HCEC 1CT (cell line): ENCODE results near the gene IFITM1.
"Not testable (repeated sequence)": the region's sequence is repeated elsewhere in the genome, so short reads cannot be mapped to it uniquely, and the experiment has no call there.

Experiments
- DNase-seq: peaks from one replicate; pipeline ENCODE4 v3.0.0-alpha.2; 2017

IFITM1 gene

GRCh38 chr11:350723-351255, 36.9 kb downstream of the IFITM1 start:
- no peak for DNase-seq

- DNase-seq = no peak
Measured at GRCh38 chr11:351411-351810, 37.6 kb downstream of the IFITM1 start.

DNA sequence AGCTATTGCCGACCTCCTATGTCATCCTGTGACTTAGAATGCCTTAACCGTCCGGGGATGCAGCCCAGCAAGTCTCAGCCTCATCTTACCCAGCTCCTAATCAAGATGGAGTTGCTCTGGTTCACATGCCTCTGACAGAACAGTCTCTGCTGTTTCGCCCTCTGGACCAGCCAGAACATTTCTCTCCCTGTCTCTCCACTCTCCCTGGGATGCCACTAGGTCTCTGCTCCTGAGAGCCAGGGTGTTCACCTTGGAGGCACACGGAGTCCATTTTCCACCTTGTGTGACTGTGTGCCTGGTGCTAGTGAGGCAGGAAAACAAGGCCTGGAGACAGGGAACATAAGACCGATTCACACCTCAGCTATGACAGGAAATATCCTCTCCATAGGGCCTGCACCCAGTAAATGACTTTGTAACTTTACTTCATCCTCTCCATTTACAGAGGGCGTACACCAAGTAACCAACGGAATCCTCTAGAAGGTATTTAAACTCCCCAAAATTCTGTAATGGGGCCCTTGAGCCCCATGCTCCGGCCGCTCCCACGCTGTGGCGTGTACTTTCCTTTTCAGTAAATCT, 38.7 kb downstream of the IFITM1 start:
- DNase-seq = no peak

- DNase-seq = peak; percentile 41
Measured at GRCh38 chr11:353179-353873, 39.5 kb downstream of the IFITM1 start.

- DNase-seq = peak; percentile 94
Measured at GRCh38 chr11:355581-356458, 42.0 kb downstream of the IFITM1 start.

- DNase-seq = no peak
Measured at GRCh38 chr11:356610-357009, 42.8 kb downstream of the IFITM1 start.

DNA sequence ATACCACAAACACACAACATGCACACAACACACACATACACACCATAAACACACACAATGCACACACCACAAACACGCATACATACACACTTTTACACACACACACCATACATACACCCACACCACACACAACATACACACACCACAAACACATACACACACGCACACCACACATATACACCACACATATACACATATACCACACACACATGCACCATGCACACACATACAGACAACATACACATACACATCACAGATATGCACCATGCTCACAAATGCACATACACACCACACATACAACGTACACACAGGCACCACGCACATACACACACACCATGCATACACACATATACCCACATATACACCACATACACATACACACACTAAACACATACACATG, 43.7 kb downstream of the IFITM1 start:
- no peak for DNase-seq

DNA sequence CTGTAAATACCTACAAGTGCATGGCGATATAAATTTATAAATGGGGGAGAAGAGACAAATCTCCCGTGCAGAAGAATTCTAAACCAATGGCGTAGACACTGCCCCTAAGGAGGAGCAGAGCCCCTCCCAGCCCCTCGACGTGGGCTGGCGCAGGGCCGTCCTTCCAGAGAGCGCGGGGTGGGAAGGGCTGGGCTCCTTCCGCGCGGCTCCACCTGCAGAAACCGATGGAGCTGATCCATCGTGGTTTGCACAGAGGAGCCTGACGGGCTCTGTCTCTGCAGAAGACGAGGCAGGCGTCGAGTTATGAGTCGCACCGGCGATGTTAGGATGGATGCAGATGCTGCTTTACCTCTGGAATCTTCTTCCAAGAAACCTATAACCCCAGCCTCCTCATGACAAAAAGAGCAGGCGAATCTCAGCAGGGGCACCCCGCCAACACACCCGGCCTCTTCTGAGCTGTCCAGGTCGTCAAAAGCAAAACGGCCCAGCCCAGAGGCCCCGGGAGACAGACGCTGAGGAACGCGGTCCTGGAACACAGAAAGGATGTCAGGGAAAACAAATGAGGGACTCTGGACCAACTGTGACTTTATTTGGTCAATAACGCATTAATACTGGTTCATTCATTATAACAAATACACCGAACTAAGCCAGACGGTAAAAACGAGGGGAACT, 44.4 kb downstream of the IFITM1 start:
- DNase-seq = no peak

DNA sequence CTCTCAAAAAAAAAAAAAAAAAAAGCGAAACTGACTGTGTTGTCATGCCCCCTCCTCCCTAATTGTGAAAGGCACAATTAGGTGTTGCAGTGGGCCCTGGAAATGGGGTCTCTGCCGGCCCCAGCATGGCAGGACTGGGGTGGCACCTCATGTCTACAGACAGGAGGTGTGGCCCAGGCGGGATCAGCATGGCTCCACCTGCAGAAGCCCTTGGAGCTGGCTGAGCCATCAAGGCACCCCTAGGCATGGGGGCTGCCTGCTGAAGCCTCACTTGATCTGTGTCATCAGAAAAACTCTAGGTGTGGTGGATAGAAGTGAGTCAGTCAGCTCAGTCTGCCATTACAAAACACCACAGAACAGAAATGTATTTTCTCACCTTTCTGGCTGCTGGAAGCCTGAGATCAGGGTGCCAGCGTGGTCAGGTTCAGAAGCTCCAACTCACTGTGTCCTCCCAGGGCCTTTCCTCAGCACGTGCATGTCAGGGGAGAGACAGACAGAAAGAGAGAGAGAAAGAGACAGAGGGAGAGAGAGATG, 45.4 kb downstream of the IFITM1 start:
- DNase-seq = no peak

GRCh38 chr11:360326-361280, 46.8 kb downstream of the IFITM1 start:
- DNase-seq = no peak

GRCh38 chr11:362642-363442, 49.0 kb downstream of the IFITM1 start:
- DNase-seq = no peak

DNA sequence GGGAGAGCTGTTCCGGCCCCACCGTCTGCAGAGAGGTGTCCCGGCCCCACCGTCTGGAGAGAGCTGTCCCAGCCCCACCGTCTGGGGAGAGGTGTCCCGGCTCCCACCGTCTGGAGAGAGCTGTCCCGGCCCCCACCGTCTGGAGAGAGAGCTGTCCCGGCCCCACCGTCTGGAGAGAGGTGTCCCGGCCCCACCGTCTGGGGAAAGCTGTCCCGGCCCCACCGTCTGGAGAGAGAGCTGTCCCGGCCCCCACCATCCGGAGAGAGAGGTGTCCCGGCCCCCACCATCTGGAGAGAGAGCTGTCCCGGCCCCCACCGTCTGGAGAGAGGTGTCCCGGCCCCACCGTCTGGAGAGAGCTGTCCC, 49.6 kb downstream of the IFITM1 start:
- DNase-seq = not testable (repeated sequence)

GRCh38 chr11:363948-364761, 50.3 kb downstream of the IFITM1 start:
- DNase-seq = peak; percentile 17
